NOMO-1 (cell line): ENCODE measurements around the gene MMP15.
A peak's percentile ranks its signal among the peaks of the same experiment; 100 is the strongest.

ENCODE experiments used
- DNase-seq, 2 experiments: peaks; one replicate each; lab custom pipeline; 2025; ENCODE audit not compliant: unreplicated experiment in 2 of 2; lab: John Stamatoyannopoulos, UW

MMP15 gene

GRCh38 chr16:58034128-58034685, 8.7 kb downstream of the MMP15 start:
- DNase-seq: no peak

- no peak for DNase-seq
These were observed 9.2 kb downstream of the MMP15 start for GRCh38 chr16:58034774-58035173.

GRCh38 chr16:58035356-58036170, 10.0 kb downstream of the MMP15 start:
- DNase-seq: no peak

- no peak for DNase-seq
These were observed 11.4 kb downstream of the MMP15 start for GRCh38 chr16:58036943-58037342.

- DNase-seq: no peak
These were observed 12.0 kb downstream of the MMP15 start for GRCh38 chr16:58037365-58038057.

GRCh38 chr16:58038219-58038641, 12.7 kb downstream of the MMP15 start:
- no peak for DNase-seq

GRCh38 chr16:58039829-58040495, 14.4 kb downstream of the MMP15 start:
- no peak for DNase-seq

- DNase-seq: no peak
These were observed 14.9 kb downstream of the MMP15 start for GRCh38 chr16:58040496-58040846.

GRCh38 chr16:58040945-58041627, 15.5 kb downstream of the MMP15 start:
- DNase-seq: no peak

- no peak for DNase-seq
These were observed 16.0 kb downstream of the MMP15 start for GRCh38 chr16:58041628-58041955.

GRCh38 chr16:58042001-58042885, 16.7 kb downstream of the MMP15 start:
- DNase-seq: no peak

- no peak for DNase-seq
These were observed 17.4 kb downstream of the MMP15 start for GRCh38 chr16:58042886-58043515.

- no peak for DNase-seq
These were observed 18.1 kb downstream of the MMP15 start for GRCh38 chr16:58043571-58044155.

- DNase-seq: no peak
These were observed 18.9 kb downstream of the MMP15 start for GRCh38 chr16:58044266-58045019.

GRCh38 chr16:58045096-58045495, 19.5 kb downstream of the MMP15 start:
- DNase-seq: no peak

GRCh38 chr16:58046054-58046881, 20.7 kb downstream of the MMP15 start:
- peak; percentile 8 to 14 for DNase-seq

- no peak for DNase-seq
These were observed 21.4 kb downstream of the MMP15 start for GRCh38 chr16:58046936-58047335.
